Activated naive CD8-positive, alpha-beta T cell treated with anti-CD3 and anti-CD28 coated beads, Interleukin-2, amount 50 U/mL, for 24 hours (primary cell): ENCODE results near the gene NCKAP5L.
"Not testable (repeated sequence)": the region's sequence is repeated elsewhere in the genome, so short reads cannot be mapped to it uniquely, and the experiment has no call there.

Experiments
- ATAC-seq: fragments of 150-1000 bp; cut with Tn5 transposase; one replicate; pipeline ENCODE4 v1.10.0; 2021
- DNase-seq: peaks from one replicate; pipeline ENCODE4 v3.0.0; 2021
- H3K27ac Mint-ChIP-seq: one replicate; pipeline ENCODE4 v1.8.0; 2021; ENCODE audit warnings: mild to moderate bottlenecking, mixed read lengths
- H3K27me3 Mint-ChIP-seq: one replicate; pipeline ENCODE4 v1.8.0; 2021; ENCODE audit warnings: mixed read lengths
- H3K36me3 Mint-ChIP-seq: one replicate; pipeline ENCODE4 v1.8.0; 2021; ENCODE audit warnings: low read depth, mixed read lengths
- H3K4me1 Mint-ChIP-seq: one replicate; pipeline ENCODE4 v1.8.0; 2021; ENCODE audit warnings: mixed read lengths
- H3K4me3 Mint-ChIP-seq: one replicate; pipeline ENCODE4 v1.8.0; 2021; ENCODE audit warnings: mild to moderate bottlenecking, moderate library complexity, mixed read lengths
- H3K9me3 Mint-ChIP-seq: one replicate; pipeline ENCODE4 v1.8.0; 2021; ENCODE audit warnings: mixed read lengths

Gene NCKAP5L

GRCh38 chr12:49828133-49829091 lies at the start of gene NCKAP5L:
NCKAP5L (minus strand) TSS chr12:49828413; CDS start chr12:49804044, 24,369 bp downstream.
- Mint-ChIP-seq H3K4me3 (peak within 1 kb of the TSS; percentile 86), H3K9me3 (no peaks in the 10 kb centered on the region), H3K27ac (peak within 1 kb of the TSS; percentile 88), H3K27me3 (no peaks in the 10 kb centered on the region), H3K36me3 (no peaks in the 10 kb centered on the region), H3K4me1 (peaks cover 28% of the 10 kb centered on the region)
- peak; percentile 95 for DNase-seq
- ATAC-seq: peak; percentile 96

GRCh38 chr12:49877066-49877465 lies 48.9 kb upstream of the NCKAP5L start:
- Mint-ChIP-seq H3K4me3 (no peak overlapping the region), H3K9me3 (peaks cover 31% of the 10 kb centered on the region), H3K27me3 (peaks cover 2% of the 10 kb centered on the region), H3K4me1 (no peaks in the 10 kb centered on the region), H3K36me3 (no peaks in the 10 kb centered on the region), H3K27ac (no peak overlapping the region)
- ATAC-seq (no peak), DNase-seq (no peak)

GRCh38 chr12:49876070-49876469 lies 47.9 kb upstream of the NCKAP5L start:
- Mint-ChIP-seq H3K4me3 (no peak overlapping the region), H3K9me3 (peaks cover 31% of the 10 kb centered on the region), H3K27ac (no peak overlapping the region), H3K27me3 (peaks cover 2% of the 10 kb centered on the region), H3K36me3 (no peaks in the 10 kb centered on the region), H3K4me1 (no peaks in the 10 kb centered on the region)
- no peak for DNase-seq
- ATAC-seq: no peak

- DNase-seq: no peak
- no peak overlapping the region for H3K4me3 Mint-ChIP-seq
- no peaks in the 10 kb centered on the region for H3K36me3 Mint-ChIP-seq
- H3K4me1 Mint-ChIP-seq: no peaks in the 10 kb centered on the region
- no peak overlapping the region for H3K27ac Mint-ChIP-seq
- peaks cover 2% of the 10 kb centered on the region for H3K27me3 Mint-ChIP-seq
- peaks cover 26% of the 10 kb centered on the region for H3K9me3 Mint-ChIP-seq
- ATAC-seq: no peak
Measured at GRCh38 chr12:49875115-49875720, 47.0 kb upstream of the NCKAP5L start.

- ATAC-seq: no peak
- peaks cover 17% of the 10 kb centered on the region for H3K9me3 Mint-ChIP-seq
- H3K36me3 Mint-ChIP-seq: no peaks in the 10 kb centered on the region
- DNase-seq: no peak
- no peaks in the 10 kb centered on the region for H3K4me1 Mint-ChIP-seq
- H3K27ac Mint-ChIP-seq: no peak overlapping the region
- H3K4me3 Mint-ChIP-seq: no peak overlapping the region
- H3K27me3 Mint-ChIP-seq: peaks cover 2% of the 10 kb centered on the region
Measured at GRCh38 chr12:49874142-49874897, 46.1 kb upstream of the NCKAP5L start.

- Mint-ChIP-seq H3K9me3 (peaks cover 9% of the 10 kb centered on the region), H3K27me3 (peaks cover 2% of the 10 kb centered on the region), H3K36me3 (no peaks in the 10 kb centered on the region), H3K4me3 (no peak overlapping the region), H3K4me1 (no peaks in the 10 kb centered on the region), H3K27ac (no peak overlapping the region)
- DNase-seq: no peak
- no peak for ATAC-seq
Measured at GRCh38 chr12:49873361-49873934, 45.2 kb upstream of the NCKAP5L start.

GRCh38 chr12:49872781-49873181 lies 44.6 kb upstream of the NCKAP5L start:
- peaks cover 2% of the 10 kb centered on the region for H3K9me3 Mint-ChIP-seq

GRCh38 chr12:49872381-49872780 lies 44.2 kb upstream of the NCKAP5L start:
- DNase-seq (no peak), ATAC-seq (no peak)
- Mint-ChIP-seq H3K9me3 (no peaks in the 10 kb centered on the region), H3K27ac (no peak overlapping the region), H3K4me1 (no peaks in the 10 kb centered on the region), H3K4me3 (no peak overlapping the region), H3K36me3 (no peaks in the 10 kb centered on the region), H3K27me3 (peaks cover 2% of the 10 kb centered on the region)

More at GRCh38 chr12:49872781-49873181, 44.6 kb upstream of the NCKAP5L start:
- Mint-ChIP-seq H3K27me3 (peaks cover 2% of the 10 kb centered on the region), H3K4me3 (no peak overlapping the region), H3K27ac (no peak overlapping the region), H3K36me3 (no peaks in the 10 kb centered on the region), H3K4me1 (no peaks in the 10 kb centered on the region)
- no peak for DNase-seq
- no peak for ATAC-seq

GRCh38 chr12:49871811-49872251 lies 43.6 kb upstream of the NCKAP5L start:
- H3K27me3 Mint-ChIP-seq, H3K36me3 Mint-ChIP-seq: not testable (repeated sequence)

GRCh38 chr12:49871263-49871561 lies 43.0 kb upstream of the NCKAP5L start:
- H3K27me3 Mint-ChIP-seq: peaks cover 2% of the 10 kb centered on the region
- H3K4me1 Mint-ChIP-seq: no peaks in the 10 kb centered on the region
- no peaks in the 10 kb centered on the region for H3K36me3 Mint-ChIP-seq
- ATAC-seq (no peak), DNase-seq (no peak)
- H3K9me3 Mint-ChIP-seq: no peaks in the 10 kb centered on the region
- no peak overlapping the region for H3K27ac Mint-ChIP-seq
- H3K4me3 Mint-ChIP-seq: no peak overlapping the region

More at GRCh38 chr12:49871811-49872251, 43.6 kb upstream of the NCKAP5L start:
- not testable (repeated sequence) for ATAC-seq, H3K27ac Mint-ChIP-seq, H3K4me3 Mint-ChIP-seq, H3K4me1 Mint-ChIP-seq, H3K9me3 Mint-ChIP-seq, DNase-seq

- H3K36me3 Mint-ChIP-seq: no peaks in the 10 kb centered on the region
Measured at GRCh38 chr12:49870501-49871262, 42.5 kb upstream of the NCKAP5L start.

GRCh38 chr12:49869816-49870500 lies 41.7 kb upstream of the NCKAP5L start:
- no peak overlapping the region for H3K27ac Mint-ChIP-seq
- no peaks in the 10 kb centered on the region for H3K36me3 Mint-ChIP-seq
- peaks cover 2% of the 10 kb centered on the region for H3K27me3 Mint-ChIP-seq
- no peaks in the 10 kb centered on the region for H3K4me1 Mint-ChIP-seq
- no peak overlapping the region for H3K4me3 Mint-ChIP-seq
- DNase-seq (no peak), ATAC-seq (no peak)
- no peaks in the 10 kb centered on the region for H3K9me3 Mint-ChIP-seq

More at GRCh38 chr12:49870501-49871262, 42.5 kb upstream of the NCKAP5L start:
- H3K27me3 Mint-ChIP-seq: peaks cover 2% of the 10 kb centered on the region
- no peak for ATAC-seq
- no peaks in the 10 kb centered on the region for H3K4me1 Mint-ChIP-seq
- H3K4me3 Mint-ChIP-seq: no peak overlapping the region
- no peak overlapping the region for H3K27ac Mint-ChIP-seq
- H3K9me3 Mint-ChIP-seq: no peaks in the 10 kb centered on the region
- DNase-seq: no peak
